HEK293T (cell line): ENCODE measurements around the gene NMBR.

ENCODE experiments used
- CTCF ChIA-PET: fragments of 350-600 bp; formaldehyde crosslinking; extraction: SDS; loops from one replicate; lab custom pipeline; 2021; ENCODE audit warnings: antibody characterized with exemption, inconsistent platforms; lab: Yijun Ruan, JAX
- POLR2A ChIA-PET: fragments of 350-600 bp; formaldehyde crosslinking; extraction: SDS; loops from one replicate; lab custom pipeline; 2020; ENCODE audit warnings: antibody characterized with exemption, inconsistent platforms; lab: Yijun Ruan, JAX
- DNase-seq: peaks from one replicate; pipeline ENCODE4 v3.0.0; 2012; ENCODE audit warnings: mixed read lengths; ENCODE audit errors: extremely low spot score
- ARNT ChIP-seq: fragments of 450-650 bp; IDR thresholded peaks from 2 replicates; pipeline ENCODE4 v1.6.1; 2017; ENCODE audit warnings: mild to moderate bottlenecking
- CTBP1 ChIP-seq: fragments of 450-650 bp; IDR thresholded peaks from 2 replicates; pipeline ENCODE4 v1.6.1; 2016; ENCODE audit warnings: borderline replicate concordance
- ELF4 ChIP-seq: fragments of 450-650 bp; IDR thresholded peaks from 2 replicates; pipeline ENCODE4 v1.6.1; 2017; ENCODE audit warnings: antibody characterized with exemption
- FOXA1 ChIP-seq: fragments of 450-650 bp; IDR thresholded peaks from 2 replicates; pipeline ENCODE4 v1.6.1; 2016; ENCODE audit warnings: mild to moderate bottlenecking
- FOXM1 ChIP-seq: fragments of 450-650 bp; IDR thresholded peaks from 2 replicates; pipeline ENCODE4 v1.6.1; 2017; ENCODE audit warnings: mild to moderate bottlenecking, borderline replicate concordance
- HDGF ChIP-seq: fragments of 450-650 bp; IDR thresholded peaks from 2 replicates; pipeline ENCODE4 v1.6.1; 2017; ENCODE audit warnings: antibody characterized with exemption, borderline replicate concordance
- LEF1 ChIP-seq: fragments of 450-650 bp; IDR thresholded peaks from 2 replicates; pipeline ENCODE4 v1.6.1; 2017; ENCODE audit warnings: mild to moderate bottlenecking, borderline replicate concordance
- NFRKB ChIP-seq: fragments of 450-650 bp; IDR thresholded peaks from 2 replicates; pipeline ENCODE4 v1.6.1; 2016; ENCODE audit warnings: mild to moderate bottlenecking, moderate library complexity
- SP1 ChIP-seq: fragments of 450-650 bp; IDR thresholded peaks from 2 replicates; pipeline ENCODE4 v1.6.1; 2017
- SUZ12 ChIP-seq: fragments of 450-650 bp; IDR thresholded peaks from 2 replicates; pipeline ENCODE4 v1.6.1; 2016; ENCODE audit warnings: mild to moderate bottlenecking
- TARDBP ChIP-seq: fragments of 450-650 bp; IDR thresholded peaks from 2 replicates; pipeline ENCODE4 v1.6.1; 2016
- ZNF384 ChIP-seq: fragments of 450-650 bp; IDR thresholded peaks from 2 replicates; pipeline ENCODE4 v1.6.1; 2016

Gene NMBR

DNA sequence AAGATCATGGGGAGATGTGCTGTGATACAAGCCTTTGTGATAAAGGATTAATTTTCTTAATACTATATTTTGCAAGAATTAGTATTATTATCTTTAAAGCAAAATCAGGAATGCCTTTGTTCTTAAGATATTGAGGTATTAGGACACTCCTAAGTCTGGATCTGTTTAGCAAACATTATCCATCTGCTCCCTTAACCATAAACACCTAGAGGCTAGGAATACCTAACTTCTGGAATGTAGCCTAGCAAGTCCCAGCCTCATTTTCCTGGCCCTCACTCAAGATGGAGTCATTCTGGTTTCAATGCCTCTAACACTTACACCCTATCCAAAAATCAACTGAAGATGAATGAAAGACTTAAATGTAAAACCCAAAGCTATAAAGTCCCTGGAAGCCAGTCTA, 120.5 kb downstream of the NMBR start:
- CTCF ChIA-PET, result interaction anchor here (1.2 kb wide), 1 partner anchor 67 kb away, joined by 4 read pairs; no protein-coding TSS in a partner anchor
- TF ChIP-seq HDGF (no peak), TARDBP (no peak), ZNF384 (no peak), ELF4 (no peak), NFRKB (no peak), ARNT (no peak), LEF1 (no peak), SP1 (no peak), FOXA1 (no peak), FOXM1 (no peak), SUZ12 (no peak), CTBP1 (no peak)
- POLR2A ChIA-PET, result no interaction called here
- no peak for DNase-seq
